Measurements from ENCODE around the gene LTBP2. TPM values are rescaled to one million over a fixed set of nuclear protein-coding genes. Genes with fewer than 3 reads are reported as not detected.

The LTBP2 gene
- total and polyA plus RNA-seq, 3 experiments from 2014 or later, result 0.24 to 0.83 (median 0.42) TPM

GRCh38 chr14:74476607-74477006, 135.4 kb downstream of the LTBP2 start:
- DNase-seq, result no peak
- peaks cover 0 to 51% (median 18%) of the 10 kb centered on the region in 3 donors for H3K36me3 Mint-ChIP-seq
- H3K4me3 ChIP-seq (ENCODE audit: low read length), result no peak overlapping the region
- POLR2A ChIA-PET, result no interaction called here
- no peaks in the 10 kb centered on the region for H3K27me3 Mint-ChIP-seq
- peak overlapping the region in 1 of 8 donors; percentile 50 for H3K27ac Mint-ChIP-seq
- no peak overlapping the region for H3K4me3 Mint-ChIP-seq
- peaks cover 0 to 2% (median 0%) of the 10 kb centered on the region in 5 donors for H3K9me3 Mint-ChIP-seq
- H3K36me3 ChIP-seq (ENCODE audit: insufficient read depth, low read length), result peaks cover 4% of the 10 kb centered on the region
- no peaks in the 10 kb centered on the region for H3K4me1 ChIP-seq (ENCODE audit: insufficient read depth, low read length)
- H3K27me3 ChIP-seq (ENCODE audit: insufficient read depth, low read length, poor library complexity, severe bottlenecking), result no peaks in the 10 kb centered on the region
- H3K27ac ChIP-seq (ENCODE audit: low read depth, low read length), result no peak overlapping the region
- no peaks in the 10 kb centered on the region for H3K4me1 Mint-ChIP-seq
- CTCF ChIA-PET, result no interaction called here
- no peaks in the 10 kb centered on the region for H3K9me3 ChIP-seq (ENCODE audit: low read length)

- CTCF ChIA-PET, result no interaction called here
- Mint-ChIP-seq H3K9me3 (peaks cover 0 to 2% (median 0%) of the 10 kb centered on the region in 5 donors), H3K27me3 (no peaks in the 10 kb centered on the region)
These were observed 135.9 kb downstream of the LTBP2 start for GRCh38 chr14:74476107-74476506.

GRCh38 chr14:74475678-74476077, 136.4 kb downstream of the LTBP2 start:
- H3K4me3 ChIP-seq (ENCODE audit: low read length), result no peak overlapping the region
- H3K27me3 ChIP-seq (ENCODE audit: insufficient read depth, low read length, poor library complexity, severe bottlenecking), result no peaks in the 10 kb centered on the region
- no peak for DNase-seq
- Mint-ChIP-seq H3K27ac (no peak overlapping the region), H3K9me3 (peaks cover 0 to 2% (median 0%) of the 10 kb centered on the region in 5 donors), H3K4me3 (no peak overlapping the region), H3K4me1 (no peaks in the 10 kb centered on the region), H3K36me3 (peaks cover 0 to 41% (median 12%) of the 10 kb centered on the region in 3 donors), H3K27me3 (no peaks in the 10 kb centered on the region)
- H3K36me3 ChIP-seq (ENCODE audit: insufficient read depth, low read length), result no peaks in the 10 kb centered on the region
- CTCF ChIA-PET, result no interaction called here
- no peak overlapping the region for H3K27ac ChIP-seq (ENCODE audit: low read depth, low read length)
- H3K9me3 ChIP-seq (ENCODE audit: low read length), result no peaks in the 10 kb centered on the region
- H3K4me1 ChIP-seq (ENCODE audit: insufficient read depth, low read length), result no peaks in the 10 kb centered on the region
- POLR2A ChIA-PET, result no interaction called here

More at GRCh38 chr14:74476107-74476506, 135.9 kb downstream of the LTBP2 start:
- Histone ChIP-seq H3K4me3 (ENCODE audit: low read length) (no peak overlapping the region), H3K4me1 (ENCODE audit: insufficient read depth, low read length) (no peaks in the 10 kb centered on the region), H3K27ac (ENCODE audit: low read depth, low read length) (no peak overlapping the region), H3K9me3 (ENCODE audit: low read length) (no peaks in the 10 kb centered on the region), H3K27me3 (ENCODE audit: insufficient read depth, low read length, poor library complexity, severe bottlenecking) (no peaks in the 10 kb centered on the region), H3K36me3 (ENCODE audit: insufficient read depth, low read length) (no peaks in the 10 kb centered on the region)
- POLR2A ChIA-PET, result no interaction called here
- Mint-ChIP-seq H3K4me1 (no peaks in the 10 kb centered on the region), H3K36me3 (peaks cover 0 to 46% (median 15%) of the 10 kb centered on the region in 3 donors), H3K27ac (no peak overlapping the region), H3K4me3 (no peak overlapping the region)
- DNase-seq, result no peak

- Histone ChIP-seq H3K36me3 (ENCODE audit: insufficient read depth, low read length) (no peaks in the 10 kb centered on the region), H3K27me3 (ENCODE audit: insufficient read depth, low read length, poor library complexity, severe bottlenecking) (no peaks in the 10 kb centered on the region), H3K9me3 (ENCODE audit: low read length) (no peaks in the 10 kb centered on the region), H3K4me3 (ENCODE audit: low read length) (no peak overlapping the region), H3K4me1 (ENCODE audit: insufficient read depth, low read length) (no peaks in the 10 kb centered on the region), H3K27ac (ENCODE audit: low read depth, low read length) (no peak overlapping the region)
- Mint-ChIP-seq H3K27ac (no peak overlapping the region), H3K9me3 (peaks cover 0 to 2% (median 0%) of the 10 kb centered on the region in 5 donors), H3K27me3 (no peaks in the 10 kb centered on the region), H3K4me1 (no peaks in the 10 kb centered on the region), H3K4me3 (no peak overlapping the region), H3K36me3 (peaks cover 0 to 28% (median 9%) of the 10 kb centered on the region in 3 donors)
- POLR2A ChIA-PET, result no interaction called here
- CTCF ChIA-PET, result no interaction called here
- no peak for DNase-seq
These were observed 137.7 kb downstream of the LTBP2 start for GRCh38 chr14:74474376-74474775.

GRCh38 chr14:74472601-74473000, 139.4 kb downstream of the LTBP2 start:
- CTCF ChIA-PET, result no interaction called here
- H3K36me3 Mint-ChIP-seq, result peaks cover 0 to 16% (median 7%) of the 10 kb centered on the region in 3 donors
- peaks cover 0 to 1% of the 10 kb centered on the region in 2 donors for H3K27me3 Mint-ChIP-seq
- no peak for DNase-seq
- H3K4me3 ChIP-seq (ENCODE audit: low read length), result no peak overlapping the region
- H3K4me3 Mint-ChIP-seq, result no peak overlapping the region
- H3K27ac Mint-ChIP-seq, result no peak overlapping the region
- no peaks in the 10 kb centered on the region for H3K4me1 Mint-ChIP-seq
- no peaks in the 10 kb centered on the region for H3K9me3 ChIP-seq (ENCODE audit: low read length)
- no peaks in the 10 kb centered on the region for H3K27me3 ChIP-seq (ENCODE audit: insufficient read depth, low read length, poor library complexity, severe bottlenecking)
- H3K36me3 ChIP-seq (ENCODE audit: insufficient read depth, low read length), result no peaks in the 10 kb centered on the region
- H3K27ac ChIP-seq (ENCODE audit: low read depth, low read length), result no peak overlapping the region
- H3K4me1 ChIP-seq (ENCODE audit: insufficient read depth, low read length), result no peaks in the 10 kb centered on the region
- POLR2A ChIA-PET, result no interaction called here
- H3K9me3 Mint-ChIP-seq, result peaks cover 0 to 2% (median 0%) of the 10 kb centered on the region in 5 donors

GRCh38 chr14:74469548-74470518, 142.2 kb downstream of the LTBP2 start:
- H3K27me3 ChIP-seq (ENCODE audit: insufficient read depth, low read length, poor library complexity, severe bottlenecking), result no peaks in the 10 kb centered on the region
- no peak overlapping the region for H3K27ac Mint-ChIP-seq
- no peaks in the 10 kb centered on the region for H3K4me1 Mint-ChIP-seq
- CTCF ChIA-PET, result no interaction called here
- H3K36me3 ChIP-seq (ENCODE audit: insufficient read depth, low read length), result no peaks in the 10 kb centered on the region
- peaks cover 0 to 1% of the 10 kb centered on the region in 2 donors for H3K27me3 Mint-ChIP-seq
- no peak overlapping the region for H3K27ac ChIP-seq (ENCODE audit: low read depth, low read length)
- DNase-seq, result no peak
- no peaks in the 10 kb centered on the region for H3K4me1 ChIP-seq (ENCODE audit: insufficient read depth, low read length)
- no peak overlapping the region for H3K4me3 ChIP-seq (ENCODE audit: low read length)
- no peak overlapping the region for H3K4me3 Mint-ChIP-seq
- POLR2A ChIA-PET, result no interaction called here
- peaks cover 0 to 10% (median 5%) of the 10 kb centered on the region in 3 donors for H3K36me3 Mint-ChIP-seq
- peaks cover 0 to 2% (median 0%) of the 10 kb centered on the region in 5 donors for H3K9me3 Mint-ChIP-seq
- no peaks in the 10 kb centered on the region for H3K9me3 ChIP-seq (ENCODE audit: low read length)

- Mint-ChIP-seq H3K27ac (no peak overlapping the region), H3K4me3 (no peak overlapping the region), H3K36me3 (peaks cover 0 to 6% (median 3%) of the 10 kb centered on the region in 3 donors), H3K4me1 (no peaks in the 10 kb centered on the region), H3K9me3 (peaks cover 0 to 2% (median 0%) of the 10 kb centered on the region in 5 donors), H3K27me3 (peaks cover 0 to 1% of the 10 kb centered on the region in 2 donors)
- Histone ChIP-seq H3K27me3 (ENCODE audit: insufficient read depth, low read length, poor library complexity, severe bottlenecking) (no peaks in the 10 kb centered on the region), H3K27ac (ENCODE audit: low read depth, low read length) (no peak overlapping the region), H3K4me3 (ENCODE audit: low read length) (no peak overlapping the region), H3K36me3 (ENCODE audit: insufficient read depth, low read length) (no peaks in the 10 kb centered on the region), H3K4me1 (ENCODE audit: insufficient read depth, low read length) (no peaks in the 10 kb centered on the region), H3K9me3 (ENCODE audit: low read length) (no peaks in the 10 kb centered on the region)
- POLR2A ChIA-PET, result no interaction called here
- CTCF ChIA-PET, result no interaction called here
- DNase-seq, result no peak
These were observed 143.5 kb downstream of the LTBP2 start for GRCh38 chr14:74468513-74468912.

- no peaks in the 10 kb centered on the region for H3K36me3 ChIP-seq (ENCODE audit: insufficient read depth, low read length)
- Mint-ChIP-seq H3K4me1 (no peaks in the 10 kb centered on the region), H3K27me3 (peaks cover 13 to 14% of the 10 kb centered on the region in 2 donors), H3K4me3 (no peak overlapping the region), H3K9me3 (no peaks in the 10 kb centered on the region), H3K27ac (no peak overlapping the region), H3K36me3 (no peaks in the 10 kb centered on the region)
- ChIA-PET CTCF (no interaction called here), POLR2A (interaction anchor here (0.6 kb wide), 1 partner anchor 212 kb away, joined by 5 read pairs; no protein-coding TSS in a partner anchor)
- no peaks in the 10 kb centered on the region for H3K27me3 ChIP-seq (ENCODE audit: insufficient read depth, low read length, poor library complexity, severe bottlenecking)
- no peak overlapping the region for H3K4me3 ChIP-seq (ENCODE audit: low read length)
- no peaks in the 10 kb centered on the region for H3K9me3 ChIP-seq (ENCODE audit: low read length)
- no peaks in the 10 kb centered on the region for H3K4me1 ChIP-seq (ENCODE audit: insufficient read depth, low read length)
- no peak for DNase-seq
- no peak overlapping the region for H3K27ac ChIP-seq (ENCODE audit: low read depth, low read length)
These were observed 146.7 kb downstream of the LTBP2 start for GRCh38 chr14:74465335-74465734.

All from CD8-positive, alpha-beta memory T cell (primary cell).